GM18909 (cell line): ENCODE measurements around the gene APOO.

ENCODE experiments used
- ATAC-seq: cut with Tn5 transposase; IDR thresholded peaks from one replicate; pipeline ENCODE4 v1.9.1; 2021; ENCODE audit warnings: mild to moderate bottlenecking; ENCODE audit not compliant: unreplicated experiment, poor library complexity

APOO gene

GRCh38 chrX:23907498-23908218, at the start of gene APOO, which contains the start of gene CXorf58:
APOO (minus strand) TSS chrX:23907938; CDS start chrX:23907702, 236 bp downstream.
CXorf58 (plus strand) TSS chrX:23908006; CDS start chrX:23910303, 2,297 bp downstream.
- peak; percentile 93 for ATAC-seq

GRCh38 chrX:23954396-23954795, 46.7 kb upstream of the APOO start:
- no peak for ATAC-seq

GRCh38 chrX:23953908-23954269, 46.2 kb upstream of the APOO start:
- ATAC-seq, result no peak

- ATAC-seq, result peak; percentile 94
These were observed 45.5 kb upstream of the APOO start for GRCh38 chrX:23952984-23953907.

GRCh38 chrX:23952391-23952790, 44.7 kb upstream of the APOO start:
- ATAC-seq, result no peak

GRCh38 chrX:23945206-23945605, 37.5 kb upstream of the APOO start:
- no peak for ATAC-seq

GRCh38 chrX:23944234-23944633, 36.5 kb upstream of the APOO start:
- ATAC-seq, result no peak

- ATAC-seq, result no peak
These were observed 31.5 kb upstream of the APOO start for GRCh38 chrX:23939203-23939602.

- ATAC-seq, result no peak
These were observed 31.0 kb upstream of the APOO start for GRCh38 chrX:23938690-23939089.

- ATAC-seq, result no peak
These were observed 29.4 kb upstream of the APOO start for GRCh38 chrX:23937100-23937499.

- ATAC-seq, result no peak
These were observed 28.4 kb upstream of the APOO start for GRCh38 chrX:23936180-23936579.

- no peak for ATAC-seq
These were observed 27.4 kb upstream of the APOO start for GRCh38 chrX:23935106-23935505.

- ATAC-seq, result no peak
These were observed 24.3 kb upstream of the APOO start for GRCh38 chrX:23932046-23932445.

- no peak for ATAC-seq
These were observed 23.3 kb upstream of the APOO start for GRCh38 chrX:23930894-23931604.

- no peak for ATAC-seq
These were observed 18.3 kb upstream of the APOO start for GRCh38 chrX:23926015-23926414.

- ATAC-seq, result no peak
These were observed 12.1 kb upstream of the APOO start for GRCh38 chrX:23919706-23920320.

GRCh38 chrX:23919148-23919547, 11.4 kb upstream of the APOO start:
- no peak for ATAC-seq

- ATAC-seq, result no peak
These were observed 3.5 kb upstream of the APOO start for GRCh38 chrX:23911126-23911835.

- no peak for ATAC-seq
These were observed 674 bp upstream of the APOO start for GRCh38 chrX:23908219-23909004.
